ENCODE measurements around the gene AUTS2. TPM values are rescaled to one million over a fixed set of nuclear protein-coding genes. Genes with fewer than 3 reads are reported as not detected.
"Not testable (repeated sequence)": the region's sequence is repeated elsewhere in the genome, so short reads cannot be mapped to it uniquely, and the experiment has no call there.

AUTS2 gene
- polyA plus RNA-seq, 1 donor: 80.7 TPM

DNA sequence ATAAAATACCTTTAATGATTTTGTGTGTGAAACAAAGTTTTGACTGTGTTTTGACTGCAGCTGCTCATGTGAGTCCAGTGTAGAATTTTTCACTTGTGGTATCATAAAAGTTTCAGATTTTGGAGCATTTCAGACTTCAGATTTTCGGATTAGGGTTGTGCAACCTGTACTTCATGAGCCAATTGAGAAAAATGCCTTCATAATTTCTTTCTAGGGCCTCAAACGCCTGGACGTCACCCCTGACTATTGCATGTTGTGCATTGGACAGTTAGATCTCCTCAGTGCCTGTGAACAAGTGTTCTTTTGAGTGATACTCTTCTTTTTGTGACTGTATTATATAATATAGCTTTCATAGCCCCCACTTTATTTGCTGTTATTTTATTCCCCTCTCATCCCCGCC is 161.1 kb downstream of the AUTS2 start:
- no peak for DNase-seq (ENCODE audit: low read depth)

GRCh38 chr7:69761290-69761922 is 163.1 kb downstream of the AUTS2 start:
- DNase-seq (ENCODE audit: low read depth): no peak

GRCh38 chr7:69762821-69763352 is 164.6 kb downstream of the AUTS2 start:
- DNase-seq (ENCODE audit: low read depth): no peak

DNA sequence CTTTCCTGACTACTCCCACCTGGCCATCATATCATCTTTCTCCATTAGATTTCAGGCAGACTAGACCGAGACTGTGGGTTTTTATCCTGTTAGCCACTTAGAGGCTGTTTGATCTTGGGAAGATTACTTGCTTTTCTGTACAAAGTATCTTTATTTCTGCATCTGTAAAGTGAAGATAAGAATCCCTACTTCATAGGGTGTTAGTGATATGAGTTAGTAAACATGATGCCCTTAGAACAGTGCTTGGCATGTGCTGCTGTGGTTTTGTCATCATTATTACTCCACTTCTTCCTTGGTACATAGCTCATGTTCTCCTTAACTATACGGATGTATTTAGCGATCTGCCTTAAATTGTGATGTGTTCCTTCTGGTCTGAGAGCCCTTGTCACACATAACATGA is 165.2 kb downstream of the AUTS2 start:
- no peak for DNase-seq (ENCODE audit: low read depth)

- no peak for DNase-seq (ENCODE audit: low read depth)
Measured at GRCh38 chr7:69764147-69764546, 165.9 kb downstream of the AUTS2 start.

- no peak for DNase-seq (ENCODE audit: low read depth)
Measured at GRCh38 chr7:69764681-69765080, 166.4 kb downstream of the AUTS2 start.

- no peak for DNase-seq (ENCODE audit: low read depth)
Measured at GRCh38 chr7:69765879-69766278, 167.6 kb downstream of the AUTS2 start.

- peak; percentile 56 for DNase-seq (ENCODE audit: low read depth)
Measured at GRCh38 chr7:69768986-69769595, 170.8 kb downstream of the AUTS2 start.

GRCh38 chr7:69769826-69770225 is 171.6 kb downstream of the AUTS2 start:
- no peak for DNase-seq (ENCODE audit: low read depth)

DNA sequence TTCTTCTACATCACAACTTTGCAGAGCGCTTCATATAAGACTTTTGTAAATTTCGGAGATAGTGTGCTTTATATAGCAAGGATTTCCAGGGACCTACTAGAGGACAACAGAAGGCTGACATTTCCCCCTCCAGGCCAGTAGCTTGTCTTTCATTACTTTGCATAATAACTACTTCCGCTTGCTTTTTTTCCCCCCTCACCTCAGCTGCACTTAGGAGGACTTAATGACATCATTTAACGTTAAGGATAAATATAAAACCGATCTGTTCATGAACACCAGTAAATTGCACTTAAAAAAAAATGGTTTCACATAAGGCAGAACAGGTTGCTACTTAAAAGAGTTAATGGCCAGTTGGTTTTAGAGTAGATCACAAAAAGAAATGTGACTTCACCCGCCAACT is 172.3 kb downstream of the AUTS2 start:
- DNase-seq (ENCODE audit: low read depth): no peak

DNA sequence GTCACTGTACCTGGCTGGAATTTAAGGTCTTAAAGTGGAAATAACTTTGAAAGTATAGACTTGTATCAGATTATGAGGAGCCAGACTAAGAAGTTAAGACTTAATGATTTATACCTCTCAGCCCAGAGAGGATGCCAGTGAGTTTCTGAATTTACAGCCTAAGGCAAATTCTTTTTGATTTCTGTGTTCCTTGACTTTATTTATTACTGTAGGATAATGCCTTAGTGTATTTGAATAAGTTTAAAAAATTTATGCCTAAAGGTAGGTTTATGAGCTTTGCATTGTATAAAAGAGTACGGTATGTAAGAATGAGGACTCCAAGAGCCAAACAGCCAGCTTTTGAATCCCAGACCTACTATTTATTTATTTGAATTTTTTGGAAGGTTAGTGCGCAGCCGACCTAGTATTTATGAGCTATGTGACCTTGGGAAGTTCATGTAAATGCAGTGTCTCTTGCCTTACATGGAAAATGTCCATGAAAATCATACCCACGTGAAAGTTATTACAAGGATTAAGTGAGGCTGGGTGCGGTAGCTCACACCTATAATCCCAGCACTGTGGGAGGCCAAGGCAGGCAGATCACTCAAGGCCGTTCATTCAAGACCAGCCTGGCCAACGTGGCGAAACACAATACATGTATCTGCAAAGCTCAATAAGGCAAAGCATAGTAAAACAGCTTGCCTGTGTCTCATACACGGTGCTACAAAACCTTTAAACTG is 174.6 kb downstream of the AUTS2 start:
- DNase-seq (ENCODE audit: low read depth): no peak

GRCh38 chr7:69773535-69774225 is 175.4 kb downstream of the AUTS2 start:
- no peak for DNase-seq (ENCODE audit: low read depth)

GRCh38 chr7:69775231-69775771 is 177.0 kb downstream of the AUTS2 start:
- DNase-seq (ENCODE audit: low read depth): peak; percentile 59

- no peak for DNase-seq (ENCODE audit: low read depth)
Measured at GRCh38 chr7:69776611-69777010, 178.3 kb downstream of the AUTS2 start.

DNA sequence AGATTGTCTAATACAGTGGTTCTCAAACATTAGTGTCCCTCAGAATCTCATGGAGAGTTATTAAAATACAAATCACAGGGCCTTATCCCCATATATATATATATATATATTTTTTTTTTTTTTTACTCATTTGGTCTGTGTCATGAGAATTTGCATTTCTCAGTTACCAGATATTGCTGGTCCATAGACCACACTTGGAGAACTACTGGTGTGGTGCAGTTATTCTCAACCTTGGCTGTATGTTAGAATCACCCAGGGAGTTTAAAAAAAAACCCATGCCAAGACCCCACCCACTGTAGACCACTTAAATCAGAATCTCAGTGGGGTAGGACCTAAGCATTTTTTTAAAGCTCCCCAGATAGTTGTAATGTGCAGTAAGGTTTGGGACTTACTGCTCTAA is 179.9 kb downstream of the AUTS2 start:
- DNase-seq (ENCODE audit: low read depth): no peak

DNA sequence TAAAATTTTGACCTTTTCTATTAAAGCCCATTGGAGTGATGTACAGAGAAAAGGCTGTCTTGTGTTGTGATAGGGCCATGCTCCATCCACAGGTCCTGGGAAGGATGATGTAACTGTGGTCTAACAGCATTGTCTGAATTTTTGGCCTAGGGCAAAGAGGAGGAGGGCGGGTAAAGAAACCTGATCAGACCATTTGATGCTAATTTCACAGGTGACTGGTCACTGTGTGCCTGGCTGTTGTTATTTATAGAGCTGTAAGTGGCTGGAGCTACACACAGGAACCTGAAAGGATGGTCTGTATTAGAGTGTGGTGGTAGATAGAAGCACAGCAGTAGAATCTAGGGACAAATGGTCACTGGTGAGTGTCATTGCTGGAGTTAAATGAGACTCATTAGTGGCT is 182.1 kb downstream of the AUTS2 start:
- no peak for DNase-seq (ENCODE audit: low read depth)

DNA sequence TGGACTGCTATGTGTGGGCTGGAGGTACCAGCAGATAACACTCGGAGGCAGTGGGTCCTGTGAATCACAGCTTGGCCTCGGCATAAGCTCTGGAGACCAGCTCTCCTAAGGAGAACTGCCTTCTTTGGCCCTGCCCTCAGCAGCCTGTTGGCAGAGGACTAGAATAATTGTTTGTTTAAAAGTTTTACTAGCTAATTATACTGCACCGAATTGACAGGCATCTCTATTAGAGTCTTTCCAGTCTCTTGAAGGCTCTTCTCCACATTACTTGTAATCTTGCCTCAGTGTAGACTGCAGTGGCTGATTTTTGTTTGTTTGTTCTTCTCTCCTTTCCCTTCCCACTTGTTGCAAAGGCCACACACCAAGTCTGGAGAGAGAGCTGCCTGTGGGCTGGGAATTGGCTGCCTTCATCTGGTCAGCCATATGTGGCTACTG is 183.2 kb downstream of the AUTS2 start:
- DNase-seq (ENCODE audit: low read depth): no peak

DNA sequence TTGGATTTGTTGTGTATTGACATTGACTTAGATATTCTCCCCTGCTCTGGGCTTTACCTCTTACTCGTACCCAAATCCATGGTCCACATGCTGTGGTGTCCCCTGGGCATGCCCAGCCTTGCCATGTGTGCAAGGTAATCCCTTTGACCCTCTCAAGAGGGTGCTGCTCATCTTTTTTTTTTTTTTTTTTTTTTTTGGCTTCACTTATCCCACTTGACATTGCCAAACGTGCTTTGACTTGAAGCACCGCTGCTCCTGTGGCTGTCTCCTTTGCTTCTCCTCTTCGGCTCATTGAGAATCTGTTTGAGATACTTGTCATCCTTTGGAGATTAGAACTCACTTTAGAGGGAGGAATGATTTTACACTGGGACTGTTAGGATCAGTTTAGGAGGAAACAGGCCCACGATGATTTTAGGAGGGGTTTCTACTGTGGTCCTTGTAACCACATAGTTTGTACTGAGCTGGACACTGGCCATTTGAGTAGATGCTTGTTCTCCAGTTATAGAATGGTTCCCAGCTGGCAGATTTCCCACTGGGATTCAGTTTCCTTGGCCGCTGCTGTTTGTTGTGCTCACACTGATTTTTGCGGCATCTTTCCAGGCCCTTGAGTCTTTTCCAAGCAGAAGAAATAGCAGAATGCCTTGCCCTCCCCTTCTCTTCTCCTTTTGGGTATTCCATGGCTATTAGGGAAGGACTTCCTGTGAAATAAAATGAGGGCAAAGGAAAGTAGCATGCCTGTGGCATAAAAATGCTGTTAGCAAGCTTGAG is 184.8 kb downstream of the AUTS2 start:
- DNase-seq (ENCODE audit: low read depth): peak; percentile 58

- not testable (repeated sequence) for DNase-seq (ENCODE audit: low read depth)
Measured at GRCh38 chr7:69786130-69786529, 187.9 kb downstream of the AUTS2 start.

DNA sequence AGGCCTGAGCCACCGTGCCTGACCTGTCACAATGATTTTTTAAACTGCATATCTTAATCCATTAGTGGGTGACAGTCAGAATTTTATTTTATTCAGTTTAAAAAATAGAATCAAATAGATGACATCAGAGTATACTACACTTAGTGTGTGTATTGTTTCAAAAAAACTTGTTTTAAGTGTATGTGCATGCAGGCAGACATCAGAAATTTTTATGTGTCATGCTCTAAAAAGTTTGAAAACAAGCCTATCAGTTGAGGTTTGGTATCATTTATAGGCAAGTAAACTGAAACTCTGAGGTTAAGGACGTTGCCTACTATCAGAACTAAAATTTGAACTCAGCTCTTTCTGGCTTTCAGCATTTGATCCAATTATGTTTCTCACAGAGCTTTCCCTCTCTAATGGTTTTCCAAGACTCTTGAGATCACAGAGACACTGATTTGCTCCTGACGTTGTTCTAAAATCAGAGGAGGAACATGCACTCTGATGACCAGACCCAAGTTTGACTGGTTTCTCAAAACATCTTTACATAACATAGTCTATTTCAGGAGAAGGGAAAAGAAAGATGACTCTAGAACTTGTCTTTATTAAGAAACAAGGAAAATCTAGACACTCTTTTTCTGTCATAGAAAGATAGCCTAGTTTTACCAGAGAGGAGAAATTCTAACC is 188.6 kb downstream of the AUTS2 start:
- DNase-seq (ENCODE audit: low read depth): no peak

All from forelimb muscle (tissue), 1 donor.